Type B pancreatic cell (in vitro differentiated cells): ENCODE data around the gene TSPAN7. TPM values are rescaled to one million over a fixed set of nuclear protein-coding genes. Genes with fewer than 3 reads are reported as not detected.

ENCODE experiments used
- DNase-seq: peaks from one replicate; pipeline ENCODE4 v3.0.0; 2021; ENCODE audit warnings: mixed read lengths; ENCODE audit not compliant: unreplicated experiment; ENCODE audit errors: extremely low spot score
- H3K27ac Mint-ChIP-seq: 2 replicates; pipeline ENCODE4 v1.8.0; 2021; ENCODE audit warnings: mild to moderate bottlenecking, mixed read lengths
- H3K27me3 Mint-ChIP-seq: 2 replicates; pipeline ENCODE4 v1.8.0; 2021; ENCODE audit warnings: mixed read lengths
- H3K36me3 Mint-ChIP-seq: 2 replicates; pipeline ENCODE4 v1.8.0; 2021; ENCODE audit warnings: mixed read lengths
- H3K4me1 Mint-ChIP-seq: one replicate; pipeline ENCODE4 v1.8.0; 2021; ENCODE audit warnings: mixed read lengths; ENCODE audit not compliant: unreplicated experiment
- H3K4me3 Mint-ChIP-seq: 2 replicates; pipeline ENCODE4 v1.8.0; 2021; ENCODE audit warnings: mild to moderate bottlenecking, mixed read lengths
- H3K9me3 Mint-ChIP-seq: 2 replicates; pipeline ENCODE4 v1.8.0; 2021; ENCODE audit warnings: mixed read lengths
- total RNA-seq: library from RNA; stranded (reverse); gene quantifications from 2 replicates; pipeline ENCODE4 v1.2.1, GENCODE V29; 2021; ENCODE audit warnings: low replicate concordance
- TF ChIP-seq, protein P1 (sequence below): fragments of 200-600 bp; sonication (generic); conservative IDR thresholded peaks from 2 replicates; pipeline ENCODE4 v1.5.0; 2021; ENCODE audit warnings: antibody characterized with exemption, mild to moderate bottlenecking

TSPAN7 gene
- total RNA-seq, 1 donor from 2014 or later: 21.8 TPM

- Mint-ChIP-seq H3K9me3 (no peaks in the 10 kb centered on the region), H3K4me1 (peaks cover 2% of the 10 kb centered on the region), H3K36me3 (no peaks in the 10 kb centered on the region), H3K27ac (no peak overlapping the region), H3K27me3 (no peaks in the 10 kb centered on the region), H3K4me3 (no peak overlapping the region)
- DNase-seq: no peak
- TF ChIP-seq, protein P1, sequence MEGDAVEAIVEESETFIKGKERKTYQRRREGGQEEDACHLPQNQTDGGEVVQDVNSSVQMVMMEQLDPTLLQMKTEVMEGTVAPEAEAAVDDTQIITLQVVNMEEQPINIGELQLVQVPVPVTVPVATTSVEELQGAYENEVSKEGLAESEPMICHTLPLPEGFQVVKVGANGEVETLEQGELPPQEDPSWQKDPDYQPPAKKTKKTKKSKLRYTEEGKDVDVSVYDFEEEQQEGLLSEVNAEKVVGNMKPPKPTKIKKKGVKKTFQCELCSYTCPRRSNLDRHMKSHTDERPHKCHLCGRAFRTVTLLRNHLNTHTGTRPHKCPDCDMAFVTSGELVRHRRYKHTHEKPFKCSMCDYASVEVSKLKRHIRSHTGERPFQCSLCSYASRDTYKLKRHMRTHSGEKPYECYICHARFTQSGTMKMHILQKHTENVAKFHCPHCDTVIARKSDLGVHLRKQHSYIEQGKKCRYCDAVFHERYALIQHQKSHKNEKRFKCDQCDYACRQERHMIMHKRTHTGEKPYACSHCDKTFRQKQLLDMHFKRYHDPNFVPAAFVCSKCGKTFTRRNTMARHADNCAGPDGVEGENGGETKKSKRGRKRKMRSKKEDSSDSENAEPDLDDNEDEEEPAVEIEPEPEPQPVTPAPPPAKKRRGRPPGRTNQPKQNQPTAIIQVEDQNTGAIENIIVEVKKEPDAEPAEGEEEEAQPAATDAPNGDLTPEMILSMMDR: no peak
Observed at GRCh38 chrX:38669428-38669827, 108.1 kb downstream of the TSPAN7 start.

- Mint-ChIP-seq H3K36me3 (no peaks in the 10 kb centered on the region), H3K4me3 (no peak overlapping the region), H3K4me1 (no peaks in the 10 kb centered on the region), H3K27ac (no peak overlapping the region), H3K27me3 (no peaks in the 10 kb centered on the region), H3K9me3 (no peaks in the 10 kb centered on the region)
- TF ChIP-seq, protein P1: no peak
- DNase-seq: no peak
Observed at GRCh38 chrX:38672646-38673045, 111.3 kb downstream of the TSPAN7 start.

GRCh38 chrX:38675856-38676255, 114.5 kb downstream of the TSPAN7 start:
- TF ChIP-seq, protein P1: no peak
- Mint-ChIP-seq H3K36me3 (no peaks in the 10 kb centered on the region), H3K27ac (no peak overlapping the region), H3K9me3 (no peaks in the 10 kb centered on the region), H3K27me3 (no peaks in the 10 kb centered on the region), H3K4me1 (peaks cover 4% of the 10 kb centered on the region), H3K4me3 (no peak overlapping the region)
- DNase-seq: no peak

DNA sequence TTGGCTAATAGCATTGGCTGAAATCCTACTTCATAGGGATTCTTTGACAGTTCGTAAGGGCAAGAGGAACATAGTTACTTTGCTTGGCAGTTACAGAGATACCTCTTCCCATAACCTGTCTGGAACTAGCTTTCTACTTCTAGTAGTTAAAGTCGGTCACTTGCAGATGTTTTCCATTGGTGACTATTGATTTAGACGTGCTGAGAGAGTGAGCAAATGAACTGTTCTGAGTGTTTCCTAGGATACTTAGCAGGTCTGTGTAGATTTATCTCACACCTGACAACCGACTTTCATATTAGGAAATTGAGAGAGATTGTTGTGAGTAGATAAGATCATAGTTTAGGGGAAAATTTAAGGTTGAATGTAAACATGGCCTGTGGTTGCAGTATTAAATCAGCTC, 116.8 kb downstream of the TSPAN7 start:
- TF ChIP-seq, protein P1: no peak
- Mint-ChIP-seq H3K27me3 (no peaks in the 10 kb centered on the region), H3K36me3 (peaks cover 3% of the 10 kb centered on the region)

DNA sequence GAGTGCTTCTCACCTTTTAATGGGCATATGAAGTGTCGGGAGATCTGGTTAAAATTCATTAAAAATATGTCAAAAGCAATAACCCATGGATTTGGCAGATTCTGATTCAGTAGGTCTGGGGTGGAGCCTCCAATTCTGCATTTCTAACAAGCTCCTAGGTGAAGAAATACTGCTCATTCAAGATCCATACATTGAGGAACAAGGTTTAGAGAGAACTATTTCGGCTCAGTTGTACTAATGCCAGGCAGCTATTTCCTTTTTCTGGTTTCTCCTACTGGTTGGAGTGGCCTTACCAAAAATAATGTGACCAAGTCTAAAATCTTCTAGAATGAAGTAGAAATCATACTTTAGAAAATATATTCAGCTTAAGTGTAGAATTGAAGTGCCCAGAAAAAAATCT, 117.5 kb downstream of the TSPAN7 start:
- Mint-ChIP-seq H3K4me1 (peaks cover 9% of the 10 kb centered on the region), H3K27ac (no peak overlapping the region), H3K36me3 (peaks cover 3% of the 10 kb centered on the region), H3K9me3 (no peaks in the 10 kb centered on the region), H3K27me3 (no peaks in the 10 kb centered on the region), H3K4me3 (no peak overlapping the region)
- DNase-seq: no peak
- TF ChIP-seq, protein P1: no peak

More for the DNA sequence above, 116.8 kb downstream of the TSPAN7 start:
- no peak for DNase-seq
- Mint-ChIP-seq H3K4me3 (no peak overlapping the region), H3K27ac (no peak overlapping the region), H3K9me3 (no peaks in the 10 kb centered on the region), H3K4me1 (peaks cover 9% of the 10 kb centered on the region)

GRCh38 chrX:38679695-38680094, 118.4 kb downstream of the TSPAN7 start:
- H3K27ac Mint-ChIP-seq: no peak overlapping the region
- TF ChIP-seq, protein P1: no peak
- no peak overlapping the region for H3K4me3 Mint-ChIP-seq
- peaks cover 9% of the 10 kb centered on the region for H3K4me1 Mint-ChIP-seq
- DNase-seq: no peak
- H3K9me3 Mint-ChIP-seq: no peaks in the 10 kb centered on the region
- peaks cover 3% of the 10 kb centered on the region for H3K36me3 Mint-ChIP-seq
- H3K27me3 Mint-ChIP-seq: no peaks in the 10 kb centered on the region
